Panc1 (cell line): ENCODE data around the gene TSPAN7.

ENCODE experiments used
- CTCF ChIP-seq: fragments of 450-650 bp; IDR thresholded peaks from 2 replicates; pipeline ENCODE4 v1.5.1; 2017; ENCODE audit warnings: mild to moderate bottlenecking
- POLR2AphosphoS5 ChIP-seq: IDR thresholded peaks from 2 replicates; pipeline ENCODE4 v1.6.1; 2012; ENCODE audit warnings: mild to moderate bottlenecking, low read depth, low read length, moderate library complexity
- REST ChIP-seq, 2 experiments: IDR thresholded peaks; 2 replicates each; pipeline ENCODE4 v1.6.1; 2011 to 2012; ENCODE audit warnings: low read depth in 2 of 2, control low read depth in 1 of 2, low read length in 1 of 2, mild to moderate bottlenecking in 1 of 2, moderate library complexity in 1 of 2; ENCODE audit not compliant: insufficient read depth in 1 of 2

GRCh38 chrX:38692961-38693360, 131.6 kb downstream of the TSPAN7 start:
- no peak for TF ChIP-seq CTCF
- TF ChIP-seq REST (IDR thresholded peaks at IDR 0.05; ENCODE audit: insufficient read depth in 1 of 2, low read depth in 2 of 2, low read length in 1 of 2), result no peak
- no peak for TF ChIP-seq POLR2AphosphoS5
